H1 (cell line): Measurements from ENCODE around the gene RELN.

Experiments used
- EGR1 ChIP-seq: IDR thresholded peaks from 2 replicates; pipeline ENCODE4 v1.6.1; 2011; ENCODE audit warnings: low read depth, low read length, borderline replicate concordance
- EP300 ChIP-seq, 2 experiments: IDR thresholded peaks; 1 replicate in 1 of 2; 2 replicates in 1 of 2; pipeline ENCODE4 v1.6.1; 2011 to 2012; ENCODE audit warnings: low read depth in 2 of 2, low read length in 2 of 2, mild to moderate bottlenecking in 2 of 2, borderline replicate concordance in 1 of 2, inconsistent platforms in 1 of 2, moderate library complexity in 1 of 2
- PHF8 ChIP-seq: fragments of 200-600 bp; sonication (generic); conservative IDR thresholded peaks from 2 replicates; pipeline ENCODE4 v1.7.1; 2012; ENCODE audit warnings: low read depth, mild to moderate bottlenecking, inconsistent platforms, low read length, moderate library complexity
- POLR2A ChIP-seq, 2 experiments: IDR thresholded peaks; 1 replicate in 1 of 2; 2 replicates in 1 of 2; pipeline ENCODE4 v1.6.1; 2011; ENCODE audit warnings: low read depth in 2 of 2, low read length in 2 of 2, mild to moderate bottlenecking in 2 of 2; ENCODE audit errors: control extremely low read depth in 1 of 2
- RAD21 ChIP-seq, 2 experiments: IDR thresholded peaks in 1 of 2; conservative IDR thresholded peaks in 1 of 2; 2 replicates each; pipeline ENCODE4 v1.6.1; 2011; ENCODE audit warnings: low read depth in 2 of 2, low read length in 2 of 2, improper control_type of control experiment in 1 of 2, inconsistent platforms in 1 of 2, mild to moderate bottlenecking in 1 of 2, moderate library complexity in 1 of 2
- YY1 ChIP-seq: IDR thresholded peaks from 2 replicates; pipeline ENCODE4 v1.6.1; 2011; ENCODE audit warnings: low read depth, mild to moderate bottlenecking, low read length
- ZNF274 ChIP-seq: IDR thresholded peaks from 2 replicates; pipeline ENCODE4 v1.7.0; 2012; ENCODE audit warnings: low read length, borderline replicate concordance; ENCODE audit errors: extremely low read depth
- TF ChIP-seq, protein P1 (sequence below), 3 experiments: IDR thresholded peaks; 1 replicate in 2 of 3; 2 replicates in 1 of 3; pipeline versions ENCODE4 v1.5.1 to v1.6.1; 2011; ENCODE audit warnings: low read length in 3 of 3, mild to moderate bottlenecking in 3 of 3, inconsistent platforms in 2 of 3, low read depth in 1 of 3, moderate library complexity in 1 of 3; ENCODE audit not compliant: insufficient read depth in 1 of 3; ENCODE audit errors: control extremely low read depth in 1 of 3
- TF ChIP-seq, protein P2 (sequence below): IDR thresholded peaks from 2 replicates; pipeline ENCODE4 v1.6.1; 2012; ENCODE audit warnings: inconsistent platforms

DNA sequence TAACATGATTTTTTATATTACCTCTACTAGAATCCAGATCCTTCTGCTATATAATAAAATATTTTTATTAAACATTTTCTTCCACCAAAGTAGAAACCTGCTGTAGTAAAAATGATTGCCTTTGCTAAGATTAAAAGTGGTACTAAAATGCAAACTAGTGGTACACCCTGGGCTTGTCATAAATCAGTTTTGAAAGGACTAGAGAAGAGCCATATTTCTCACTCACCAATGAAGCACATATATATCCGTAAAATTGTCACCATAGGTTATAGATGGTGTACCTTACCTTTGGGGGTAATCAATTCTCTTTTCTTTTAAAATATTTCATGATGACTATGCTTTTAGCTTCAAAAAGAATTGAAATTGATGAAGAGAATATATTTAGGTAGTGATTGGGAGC, 290.4 kb downstream of the RELN start:
- TF ChIP-seq, protein P1, sequence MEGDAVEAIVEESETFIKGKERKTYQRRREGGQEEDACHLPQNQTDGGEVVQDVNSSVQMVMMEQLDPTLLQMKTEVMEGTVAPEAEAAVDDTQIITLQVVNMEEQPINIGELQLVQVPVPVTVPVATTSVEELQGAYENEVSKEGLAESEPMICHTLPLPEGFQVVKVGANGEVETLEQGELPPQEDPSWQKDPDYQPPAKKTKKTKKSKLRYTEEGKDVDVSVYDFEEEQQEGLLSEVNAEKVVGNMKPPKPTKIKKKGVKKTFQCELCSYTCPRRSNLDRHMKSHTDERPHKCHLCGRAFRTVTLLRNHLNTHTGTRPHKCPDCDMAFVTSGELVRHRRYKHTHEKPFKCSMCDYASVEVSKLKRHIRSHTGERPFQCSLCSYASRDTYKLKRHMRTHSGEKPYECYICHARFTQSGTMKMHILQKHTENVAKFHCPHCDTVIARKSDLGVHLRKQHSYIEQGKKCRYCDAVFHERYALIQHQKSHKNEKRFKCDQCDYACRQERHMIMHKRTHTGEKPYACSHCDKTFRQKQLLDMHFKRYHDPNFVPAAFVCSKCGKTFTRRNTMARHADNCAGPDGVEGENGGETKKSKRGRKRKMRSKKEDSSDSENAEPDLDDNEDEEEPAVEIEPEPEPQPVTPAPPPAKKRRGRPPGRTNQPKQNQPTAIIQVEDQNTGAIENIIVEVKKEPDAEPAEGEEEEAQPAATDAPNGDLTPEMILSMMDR (IDR thresholded peaks at IDR 0.05; ENCODE audit: control extremely low read depth in 1 of 3, insufficient read depth in 1 of 3, low read depth in 1 of 3, low read length in 3 of 3): no peak
- TF ChIP-seq ZNF274 (no peak), EGR1 (no peak), PHF8 (no peak), YY1 (no peak), RAD21 (IDR thresholded peaks at IDR 0.05 in 1 of 2, conservative IDR thresholded peaks at IDR 0.05 in 1 of 2; ENCODE audit: low read depth in 2 of 2, low read length in 2 of 2) (no peak), POLR2A (IDR thresholded peaks at IDR 0.05; ENCODE audit: control extremely low read depth in 1 of 2, low read depth in 2 of 2, low read length in 2 of 2) (no peak), EP300 (IDR thresholded peaks at IDR 0.05; ENCODE audit: borderline replicate concordance in 1 of 2, low read depth in 2 of 2, low read length in 2 of 2) (no peak)
- TF ChIP-seq, protein P2, sequence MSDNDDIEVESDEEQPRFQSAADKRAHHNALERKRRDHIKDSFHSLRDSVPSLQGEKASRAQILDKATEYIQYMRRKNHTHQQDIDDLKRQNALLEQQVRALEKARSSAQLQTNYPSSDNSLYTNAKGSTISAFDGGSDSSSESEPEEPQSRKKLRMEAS: no peak
